Measurements from ENCODE around the gene GFRA1. TPM values are rescaled to one million over a fixed set of nuclear protein-coding genes. Genes with fewer than 3 reads are reported as not detected.

Gene GFRA1
- polyA plus RNA-seq, 1 experiment, result 6.8 TPM

DNA sequence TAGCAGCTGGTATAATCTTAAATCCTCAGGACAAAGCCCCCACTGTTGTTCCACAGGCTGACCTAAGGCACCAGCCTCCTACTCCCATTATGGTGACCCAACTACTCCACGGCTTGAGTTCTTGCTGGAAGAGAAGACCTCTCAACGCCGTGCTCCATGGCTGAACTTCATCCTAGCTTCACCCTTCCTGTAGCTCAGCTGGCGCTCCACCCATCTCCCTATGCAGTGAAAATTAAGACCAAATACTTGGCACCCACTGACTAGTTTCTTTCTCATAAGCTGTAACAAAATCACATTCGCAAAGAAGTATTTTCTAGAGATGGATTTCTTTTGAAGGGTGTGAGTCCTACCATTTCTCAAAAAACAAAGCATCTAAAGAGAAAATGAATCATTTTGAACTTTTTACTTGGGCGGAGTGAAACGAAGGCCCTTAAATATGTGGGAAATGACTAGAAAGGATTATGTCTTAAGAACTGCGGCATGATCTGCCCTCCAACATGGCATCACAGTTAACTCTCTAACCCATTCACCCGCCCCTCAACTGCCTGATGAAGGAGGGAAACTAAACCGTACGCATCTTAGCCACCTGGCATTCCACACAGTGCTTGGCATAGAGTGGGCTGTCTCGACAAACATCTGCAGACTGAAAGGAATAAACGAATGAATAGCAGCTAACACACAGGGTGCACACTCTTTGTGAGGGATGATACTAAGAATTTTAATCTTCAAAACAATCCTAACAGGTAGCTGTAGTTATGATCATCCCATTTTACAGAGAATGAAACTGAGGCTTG lies 32.7 kb downstream of the GFRA1 start:
- H3K9me3 ChIP-seq (ENCODE audit: control insufficient read depth, insufficient read depth, low read length), result no peaks in the 10 kb centered on the region
- CTCF ChIA-PET, result no interaction called here
- no peak overlapping the region for H3K4me3 ChIP-seq (ENCODE audit: low read depth, low read length)
- TF ChIP-seq, protein P1, sequence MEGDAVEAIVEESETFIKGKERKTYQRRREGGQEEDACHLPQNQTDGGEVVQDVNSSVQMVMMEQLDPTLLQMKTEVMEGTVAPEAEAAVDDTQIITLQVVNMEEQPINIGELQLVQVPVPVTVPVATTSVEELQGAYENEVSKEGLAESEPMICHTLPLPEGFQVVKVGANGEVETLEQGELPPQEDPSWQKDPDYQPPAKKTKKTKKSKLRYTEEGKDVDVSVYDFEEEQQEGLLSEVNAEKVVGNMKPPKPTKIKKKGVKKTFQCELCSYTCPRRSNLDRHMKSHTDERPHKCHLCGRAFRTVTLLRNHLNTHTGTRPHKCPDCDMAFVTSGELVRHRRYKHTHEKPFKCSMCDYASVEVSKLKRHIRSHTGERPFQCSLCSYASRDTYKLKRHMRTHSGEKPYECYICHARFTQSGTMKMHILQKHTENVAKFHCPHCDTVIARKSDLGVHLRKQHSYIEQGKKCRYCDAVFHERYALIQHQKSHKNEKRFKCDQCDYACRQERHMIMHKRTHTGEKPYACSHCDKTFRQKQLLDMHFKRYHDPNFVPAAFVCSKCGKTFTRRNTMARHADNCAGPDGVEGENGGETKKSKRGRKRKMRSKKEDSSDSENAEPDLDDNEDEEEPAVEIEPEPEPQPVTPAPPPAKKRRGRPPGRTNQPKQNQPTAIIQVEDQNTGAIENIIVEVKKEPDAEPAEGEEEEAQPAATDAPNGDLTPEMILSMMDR (IDR thresholded peaks at IDR 0.05; ENCODE audit: low read depth, low read length), result no peak
- no peak for DNase-seq (ENCODE audit: low read depth, low spot score)
- H3K27ac ChIP-seq (ENCODE audit: low read depth, low read length), result no peak overlapping the region
- no peaks in the 10 kb centered on the region for H3K27me3 ChIP-seq (ENCODE audit: control insufficient read depth, insufficient read depth, low read length)
- POLR2A ChIA-PET, result no interaction called here

DNA sequence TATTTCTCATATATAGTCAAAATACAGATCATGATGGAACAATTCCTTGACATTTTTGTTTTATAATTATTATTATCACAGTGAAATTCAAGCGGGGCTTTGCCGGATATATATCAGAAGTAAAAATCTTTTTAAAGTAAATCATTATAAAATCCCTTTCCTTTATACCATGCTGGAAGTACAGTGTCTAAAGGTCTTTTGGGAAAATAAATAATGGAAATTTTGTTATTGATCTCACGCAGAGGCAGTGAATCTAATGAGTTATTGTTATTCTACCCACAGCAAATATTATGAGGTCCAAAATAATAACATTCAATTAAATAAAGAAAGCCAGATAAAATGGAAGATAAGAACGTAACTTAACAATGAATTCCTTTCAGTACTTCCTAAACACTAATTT lies 33.8 kb downstream of the GFRA1 start:
- Histone ChIP-seq H3K27me3 (ENCODE audit: control insufficient read depth, insufficient read depth, low read length) (no peaks in the 10 kb centered on the region), H3K4me3 (ENCODE audit: low read depth, low read length) (no peak overlapping the region), H3K9me3 (ENCODE audit: control insufficient read depth, insufficient read depth, low read length) (no peaks in the 10 kb centered on the region), H3K27ac (ENCODE audit: low read depth, low read length) (no peak overlapping the region)
- no peak for DNase-seq (ENCODE audit: low read depth, low spot score)
- ChIA-PET CTCF (interaction anchor here (1.1 kb wide), 1 partner anchor 533 kb away, joined by 3 read pairs; no protein-coding TSS in a partner anchor), POLR2A (no interaction called here)
- TF ChIP-seq, protein P1 (IDR thresholded peaks at IDR 0.05; ENCODE audit: low read depth, low read length), result no peak

DNA sequence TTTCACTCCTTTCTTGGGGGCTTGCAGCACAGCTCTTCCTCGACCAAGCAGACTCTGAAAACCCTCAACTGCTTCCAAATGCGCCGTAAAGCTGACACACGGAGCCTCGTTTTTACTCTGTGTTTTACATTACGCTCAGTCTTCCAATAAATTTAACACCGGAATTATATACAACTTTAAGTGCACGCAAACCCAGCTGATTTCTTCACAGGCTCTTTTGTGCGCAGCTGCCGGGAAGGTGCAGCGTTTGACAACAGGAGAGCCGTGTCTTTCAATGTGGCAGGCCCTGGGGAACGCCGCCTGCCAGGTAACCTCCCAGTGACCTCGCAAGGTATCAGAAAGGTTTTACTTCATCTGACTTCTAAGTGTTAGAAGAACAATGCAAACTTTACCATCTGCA lies 35.0 kb downstream of the GFRA1 start:
- TF ChIP-seq, protein P1 (IDR thresholded peaks at IDR 0.05; ENCODE audit: low read depth, low read length), result no peak
- POLR2A ChIA-PET, result no interaction called here
- CTCF ChIA-PET, result no interaction called here
- DNase-seq (ENCODE audit: low read depth, low spot score), result no peak
- Histone ChIP-seq H3K9me3 (ENCODE audit: control insufficient read depth, insufficient read depth, low read length) (no peaks in the 10 kb centered on the region), H3K27ac (ENCODE audit: low read depth, low read length) (no peak overlapping the region), H3K4me3 (ENCODE audit: low read depth, low read length) (no peak overlapping the region), H3K27me3 (ENCODE audit: control insufficient read depth, insufficient read depth, low read length) (no peaks in the 10 kb centered on the region)

DNA sequence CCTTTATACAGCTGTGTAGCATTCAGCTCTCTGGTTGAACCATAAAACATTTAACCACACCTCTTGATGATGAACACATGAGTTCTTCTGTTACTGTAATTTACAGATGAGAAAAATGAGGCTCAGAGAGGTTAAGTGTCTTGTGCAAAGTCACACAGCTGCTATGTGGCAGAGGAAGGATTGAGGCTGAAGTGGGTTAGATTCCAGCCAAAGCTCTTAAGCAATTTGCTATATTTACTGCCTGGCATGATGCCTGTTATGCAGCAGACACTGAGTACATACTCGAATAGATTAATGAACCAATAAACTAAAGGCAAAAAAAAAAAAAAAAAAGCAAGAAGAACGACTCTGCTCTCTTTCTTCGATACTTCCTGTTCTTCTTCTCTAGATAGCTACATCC lies 35.7 kb downstream of the GFRA1 start:
- Histone ChIP-seq H3K27me3 (ENCODE audit: control insufficient read depth, insufficient read depth, low read length) (no peaks in the 10 kb centered on the region), H3K9me3 (ENCODE audit: control insufficient read depth, insufficient read depth, low read length) (no peaks in the 10 kb centered on the region), H3K27ac (ENCODE audit: low read depth, low read length) (no peak overlapping the region), H3K4me3 (ENCODE audit: low read depth, low read length) (no peak overlapping the region)
- DNase-seq (ENCODE audit: low read depth, low spot score), result no peak
- TF ChIP-seq, protein P1 (IDR thresholded peaks at IDR 0.05; ENCODE audit: low read depth, low read length), result no peak
- ChIA-PET CTCF (no interaction called here), POLR2A (no interaction called here)

DNA sequence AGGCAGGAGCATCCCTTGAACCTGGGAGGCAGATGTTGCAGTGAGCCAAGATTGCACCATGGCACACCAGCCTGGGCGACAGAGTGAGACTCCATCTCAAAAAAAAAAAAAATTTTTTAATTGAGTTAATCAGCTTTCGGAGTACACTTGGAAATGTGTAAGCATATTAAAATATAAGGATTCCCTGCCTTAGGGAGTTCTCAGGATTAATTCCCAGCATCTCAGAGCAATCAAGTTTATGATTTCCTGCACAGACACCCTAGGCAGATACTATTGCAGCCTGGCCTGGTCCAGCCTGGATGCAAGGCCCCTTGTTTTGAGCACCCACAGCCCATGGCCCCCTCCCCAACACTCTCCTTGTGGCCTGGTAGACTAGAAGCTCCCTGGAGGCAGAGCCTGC lies 39.8 kb downstream of the GFRA1 start:
- TF ChIP-seq, protein P1 (IDR thresholded peaks at IDR 0.05; ENCODE audit: low read depth, low read length), result no peak
- Histone ChIP-seq H3K27ac (ENCODE audit: low read depth, low read length) (no peak overlapping the region), H3K4me3 (ENCODE audit: low read depth, low read length) (no peak overlapping the region), H3K27me3 (ENCODE audit: control insufficient read depth, insufficient read depth, low read length) (no peaks in the 10 kb centered on the region), H3K9me3 (ENCODE audit: control insufficient read depth, insufficient read depth, low read length) (no peaks in the 10 kb centered on the region)
- POLR2A ChIA-PET, result interaction anchor here (0.7 kb wide), 1 partner anchor 287 kb away, joined by 3 read pairs; no protein-coding TSS in a partner anchor
- no peak for DNase-seq (ENCODE audit: low read depth, low spot score)
- CTCF ChIA-PET, result no interaction called here
